PC-3 (cell line): ENCODE data around the gene CPT1A.

Source experiments
- EZH2phosphoT487 ChIP-seq: fragments of 300-600 bp; sonication (generic); IDR thresholded peaks from 2 replicates; pipeline ENCODE4 v1.6.1; 2018; ENCODE audit warnings: mild to moderate bottlenecking, antibody characterized with exemption, low read length, borderline replicate concordance
- TF ChIP-seq, protein P1 (sequence below): fragments of 300-600 bp; sonication (generic); conservative IDR thresholded peaks from 2 replicates; pipeline ENCODE4 v1.5.1; 2017; ENCODE audit warnings: antibody characterized with exemption, low read depth, mild to moderate bottlenecking, low read length

DNA sequence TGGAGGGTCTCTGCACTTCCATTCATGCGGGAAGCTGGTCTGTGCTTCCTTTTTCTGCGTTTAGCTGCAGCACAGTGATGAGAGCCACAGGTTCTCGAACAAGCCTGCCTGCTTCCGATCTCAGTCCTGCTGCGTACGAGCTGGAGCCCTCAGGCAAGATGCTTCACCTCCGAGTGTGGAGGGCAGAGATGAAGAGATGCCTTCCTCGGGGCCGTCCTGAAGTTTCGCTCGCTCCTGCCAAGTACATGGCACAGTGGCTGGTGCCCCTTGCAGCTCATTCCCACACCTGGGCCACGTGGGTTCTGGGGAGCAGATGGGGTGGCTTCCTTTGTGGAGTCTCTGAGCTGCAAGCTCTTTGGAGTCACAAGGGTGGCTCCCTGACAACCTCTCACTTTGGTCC lies 70.9 kb downstream of the CPT1A start:
- TF ChIP-seq, protein P1, sequence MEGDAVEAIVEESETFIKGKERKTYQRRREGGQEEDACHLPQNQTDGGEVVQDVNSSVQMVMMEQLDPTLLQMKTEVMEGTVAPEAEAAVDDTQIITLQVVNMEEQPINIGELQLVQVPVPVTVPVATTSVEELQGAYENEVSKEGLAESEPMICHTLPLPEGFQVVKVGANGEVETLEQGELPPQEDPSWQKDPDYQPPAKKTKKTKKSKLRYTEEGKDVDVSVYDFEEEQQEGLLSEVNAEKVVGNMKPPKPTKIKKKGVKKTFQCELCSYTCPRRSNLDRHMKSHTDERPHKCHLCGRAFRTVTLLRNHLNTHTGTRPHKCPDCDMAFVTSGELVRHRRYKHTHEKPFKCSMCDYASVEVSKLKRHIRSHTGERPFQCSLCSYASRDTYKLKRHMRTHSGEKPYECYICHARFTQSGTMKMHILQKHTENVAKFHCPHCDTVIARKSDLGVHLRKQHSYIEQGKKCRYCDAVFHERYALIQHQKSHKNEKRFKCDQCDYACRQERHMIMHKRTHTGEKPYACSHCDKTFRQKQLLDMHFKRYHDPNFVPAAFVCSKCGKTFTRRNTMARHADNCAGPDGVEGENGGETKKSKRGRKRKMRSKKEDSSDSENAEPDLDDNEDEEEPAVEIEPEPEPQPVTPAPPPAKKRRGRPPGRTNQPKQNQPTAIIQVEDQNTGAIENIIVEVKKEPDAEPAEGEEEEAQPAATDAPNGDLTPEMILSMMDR = no peak
- no peak for TF ChIP-seq EZH2phosphoT487
